GM19455 (cell line): ENCODE measurements around the gene ELOVL2.
"Not testable (repeated sequence)": the region's sequence is repeated elsewhere in the genome, so short reads cannot be mapped to it uniquely, and the experiment has no call there.

Experiments used
- ATAC-seq: cut with Tn5 transposase; IDR thresholded peaks from one replicate; pipeline ENCODE4 v1.9.1; 2021; ENCODE audit not compliant: unreplicated experiment

Gene ELOVL2

GRCh38 chr6:10989587-10989986, 54.5 kb downstream of the ELOVL2 start:
- ATAC-seq = no peak

GRCh38 chr6:10984959-10985358, 59.1 kb downstream of the ELOVL2 start:
- not testable (repeated sequence) for ATAC-seq

GRCh38 chr6:10981409-10981808, 62.7 kb downstream of the ELOVL2 start:
- no peak for ATAC-seq

GRCh38 chr6:10979603-10980002, 64.5 kb downstream of the ELOVL2 start:
- no peak for ATAC-seq

GRCh38 chr6:10977231-10977968, 66.7 kb downstream of the ELOVL2 start:
- no peak for ATAC-seq

GRCh38 chr6:10976571-10976970, 67.5 kb downstream of the ELOVL2 start:
- no peak for ATAC-seq

GRCh38 chr6:10972196-10972595, 71.9 kb downstream of the ELOVL2 start:
- ATAC-seq = no peak

GRCh38 chr6:10970731-10971130, 73.4 kb downstream of the ELOVL2 start:
- ATAC-seq = no peak

GRCh38 chr6:10968776-10969175, 75.3 kb downstream of the ELOVL2 start:
- no peak for ATAC-seq

GRCh38 chr6:10964684-10965083, 79.4 kb downstream of the ELOVL2 start:
- peak; percentile 94 for ATAC-seq

GRCh38 chr6:10963113-10963512, 81.0 kb downstream of the ELOVL2 start:
- ATAC-seq = no peak

- ATAC-seq = no peak
Observed at GRCh38 chr6:10962673-10963072, 81.4 kb downstream of the ELOVL2 start.

GRCh38 chr6:10961837-10962236, 82.3 kb downstream of the ELOVL2 start:
- ATAC-seq = no peak

GRCh38 chr6:10960171-10960570, 83.9 kb downstream of the ELOVL2 start:
- no peak for ATAC-seq

- no peak for ATAC-seq
Observed at GRCh38 chr6:10957414-10957886, 86.7 kb downstream of the ELOVL2 start.

GRCh38 chr6:10956776-10957175, 87.3 kb downstream of the ELOVL2 start:
- no peak for ATAC-seq

- peak; percentile 82 for ATAC-seq
Observed at GRCh38 chr6:10954590-10955010, 89.5 kb downstream of the ELOVL2 start.

GRCh38 chr6:10951675-10952282, 92.3 kb downstream of the ELOVL2 start:
- ATAC-seq = no peak

GRCh38 chr6:10949579-10950490, 94.3 kb downstream of the ELOVL2 start:
- no peak for ATAC-seq

- ATAC-seq = no peak
Observed at GRCh38 chr6:10947966-10948365, 96.1 kb downstream of the ELOVL2 start.

GRCh38 chr6:10945845-10946244, 98.3 kb downstream of the ELOVL2 start:
- no peak for ATAC-seq
